K562 (cell line): ENCODE results near the gene NUP88. TPM values are rescaled to one million over a fixed set of nuclear protein-coding genes. Genes with fewer than 3 reads are reported as not detected.

Experiments
- E2F4 ChIP-seq: sonication (generic); formaldehyde crosslinking; IDR thresholded peaks from 2 replicates; pipeline ENCODE4 v1.8.0; 2022; ENCODE audit warnings: mild to moderate bottlenecking, low read depth, missing genetic modification reagents
- EP300 ChIP-seq: IDR thresholded peaks from 2 replicates; pipeline ENCODE4 v1.6.1; 2012; ENCODE audit warnings: low read length, improper control_type of control experiment
- EZH2 ChIP-seq: IDR thresholded peaks from 2 replicates; pipeline ENCODE4 v1.6.1; 2012; ENCODE audit warnings: low read depth, mild to moderate bottlenecking, inconsistent platforms, low read length, borderline replicate concordance
- FOXP1 ChIP-seq: sonication (generic); formaldehyde crosslinking; IDR thresholded peaks from 2 replicates; pipeline ENCODE4 v1.8.0; 2022; ENCODE audit warnings: mild to moderate bottlenecking, missing genetic modification reagents
- GATA2 ChIP-seq: sonication (generic); formaldehyde crosslinking; IDR thresholded peaks from 2 replicates; pipeline ENCODE4 v1.4.0; 2020; ENCODE audit warnings: mild to moderate bottlenecking, missing genetic modification reagents
- HDAC1 ChIP-seq, 2 experiments: fragments of 450-650 bp; IDR thresholded peaks; 2 replicates each; pipeline ENCODE4 v1.6.1; 2016 to 2017; ENCODE audit warnings: inconsistent platforms in 1 of 2, mild to moderate bottlenecking in 1 of 2, moderate library complexity in 1 of 2
- HINFP ChIP-seq: fragments of 450-650 bp; conservative IDR thresholded peaks from 2 replicates; pipeline ENCODE4 v1.6.1; 2016; ENCODE audit warnings: missing genetic modification characterization, low read depth, mild to moderate bottlenecking, control low read depth, missing compliant biosample characterization
- NR2F6 ChIP-seq: fragments of 450-650 bp; formaldehyde crosslinking; IDR thresholded peaks from 2 replicates; pipeline ENCODE4 v1.4.0; 2020; ENCODE audit warnings: mild to moderate bottlenecking
- PTTG1 ChIP-seq: fragments of 450-650 bp; IDR thresholded peaks from 2 replicates; pipeline ENCODE4 v1.6.1; 2016; ENCODE audit warnings: low read depth, mild to moderate bottlenecking, missing genetic modification characterization, missing compliant biosample characterization
- PURB ChIP-seq: sonication (generic); formaldehyde crosslinking; IDR thresholded peaks from 2 replicates; pipeline ENCODE4 v1.9.0; 2021; ENCODE audit warnings: low read depth, mild to moderate bottlenecking, missing genetic modification reagents
- RB1 ChIP-seq: fragments of 450-650 bp; IDR thresholded peaks from 2 replicates; pipeline ENCODE4 v1.6.1; 2017; ENCODE audit warnings: low read depth, mild to moderate bottlenecking
- THAP7 ChIP-seq: fragments of 250-450 bp; sonication (Bioruptor Pico); IDR thresholded peaks from 2 replicates; pipeline ENCODE4 v1.5.0; 2021
- ZNF143 ChIP-seq: sonication (generic); formaldehyde crosslinking; IDR thresholded peaks from 2 replicates; pipeline ENCODE4 v1.9.0; 2022; ENCODE audit warnings: mild to moderate bottlenecking, missing genetic modification reagents
- ZNF717 ChIP-seq: fragments of 250-450 bp; sonication (Bioruptor Pico); IDR thresholded peaks from 2 replicates; pipeline ENCODE4 v1.5.0; 2021
- ZZZ3 ChIP-seq: fragments of 450-650 bp; IDR thresholded peaks from 2 replicates; pipeline ENCODE4 v1.6.1; 2016; ENCODE audit warnings: antibody characterized with exemption, mild to moderate bottlenecking, moderate library complexity
- polyA plus RNA-seq, 8 experiments: library from polyadenylated mRNA; depleted of rRNA in 4 of 8; stranded (reverse) in 5 of 8; unstranded in 3 of 8; fragments of >200 nt; fragmentation: Nextera tagmentation in 2 of 8; fragmentation: Illumina TruSeq in 1 of 8; extraction: Ambion mirVana in 2 of 8; extraction: Trizol in 1 of 8; gene quantifications; 2 replicates each; pipeline versions ENCODE4 v1.2.1 to v1.2.3, GENCODE V29; 2011 to 2014; ENCODE audit warnings: inconsistent platforms in 1 of 8, missing spikeins in 1 of 8
- total RNA-seq, 7 experiments: library from RNA; depleted of rRNA in 6 of 7; stranded (reverse); fragments of >200 nt in 6 of 7; fragmentation: Illumina TruSeq in 2 of 7; extraction: Trizol in 2 of 7; gene quantifications; 2 replicates each; pipeline versions ENCODE4 v1.2.1 to v1.2.3, GENCODE V29; 2011 to 2021; ENCODE audit warnings: low replicate concordance in 1 of 7

The NUP88 gene
- total and polyA plus RNA-seq, 9 of the 15 experiments (the other 6 are each of a cell fraction or from before 2014, with no cell fraction given): 59.9 to 160 (median 119) TPM

- TF ChIP-seq RB1 (peak; percentile 41; the same call in 1 of the 2 replicates), PTTG1 (tag) (no peak), HINFP (tag) (0 out of 2 replicates have a peak, but pooled peaks have one; percentile 12), ZNF143 (CRISPR knock-in tag) (peak; percentile 86), ZNF717 (CRISPR knock-in tag) (no peak), E2F4 (CRISPR knock-in tag) (0 out of 2 replicates have a peak, but pooled peaks have one; percentile 35), HDAC1 (IDR thresholded peaks at IDR 0.05) (peak in 1 of 2 experiments; percentile 95; a peak in 2 of 4 replicates), GATA2 (CRISPR knock-in tag) (no peak), THAP7 (peak; percentile 96), EP300 (no peak), FOXP1 (peak; percentile 56; the same call in 1 of the 2 replicates), NR2F6 (no peak), PURB (CRISPR knock-in tag) (no peak), ZZZ3 (no peak), EZH2 (no peak)
Measured at GRCh38 chr17:5419959-5420653, 644 bp upstream of the NUP88 start, which contains the start of gene RPAIN (continued).
